DOHH2 (cell line): ENCODE data around the gene CACNA2D3.

Source experiments
- CTCF ChIP-seq: fragments of 200-600 bp; sonication (generic); IDR thresholded peaks from one replicate; pipeline ENCODE4 v1.5.1; 2014; ENCODE audit warnings: antibody characterized with exemption, mild to moderate bottlenecking, low read depth, low read length; ENCODE audit not compliant: poor library complexity, severe bottlenecking
- EZH2phosphoT487 ChIP-seq: fragments of 200-600 bp; sonication (generic); IDR thresholded peaks from 2 replicates; pipeline ENCODE4 v1.6.1; 2017; ENCODE audit warnings: borderline replicate concordance, mild to moderate bottlenecking, antibody characterized with exemption, low read length, moderate library complexity, mixed read lengths

GRCh38 chr3:54225841-54226528 is 103.6 kb downstream of the CACNA2D3 start:
- TF ChIP-seq EZH2phosphoT487, result no peak
- TF ChIP-seq CTCF, result no peak
